ENCODE measurements around the gene ST3GAL6.

ST3GAL6 gene

GRCh38 chr3:98763076-98763475, at the start of gene ST3GAL6:
ST3GAL6 (plus strand) TSS chr3:98763340; CDS start chr3:98768441, 5,101 bp downstream.
- TF ChIP-seq CTCF (IDR thresholded peaks at IDR 0.05; ENCODE audit: borderline replicate concordance, control extremely low read depth, extremely low read depth, insufficient read depth, missing control alignments) = no peak
- in situ Hi-C loops (cut with MboI; ENCODE audit: low sequenced_read_pairs, unreplicated experiment) = no loop called here
- no peak for DNase-seq (ENCODE audit: low spot score)

GRCh38 chr3:98713984-98714383, 49.2 kb upstream of the ST3GAL6 start:
- DNase-seq (ENCODE audit: low spot score) = no peak
- no peak for TF ChIP-seq CTCF (IDR thresholded peaks at IDR 0.05; ENCODE audit: borderline replicate concordance, control extremely low read depth, extremely low read depth, insufficient read depth, missing control alignments)
- in situ Hi-C loops (cut with MboI; ENCODE audit: low sequenced_read_pairs, unreplicated experiment) = no loop called here

DNA sequence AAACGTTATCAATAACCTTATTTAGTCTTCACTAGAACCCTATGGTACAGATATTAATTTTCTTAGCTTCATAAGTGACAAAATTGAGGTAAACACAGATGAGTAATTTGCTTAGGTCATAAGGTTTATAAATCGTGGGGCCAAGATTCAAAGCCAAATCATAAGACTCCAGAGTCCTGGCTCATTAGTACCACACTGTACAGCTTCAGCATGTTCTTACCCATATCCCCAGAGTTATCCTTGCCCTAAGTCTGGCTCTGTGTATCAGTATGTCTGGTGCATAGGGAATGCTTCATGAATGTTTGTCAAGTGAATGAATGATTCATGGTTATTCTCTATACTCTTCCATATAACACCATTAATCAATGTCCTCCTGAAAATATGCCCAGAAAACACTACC, 45.6 kb upstream of the ST3GAL6 start:
- no peak for DNase-seq (ENCODE audit: low spot score)
- no peak for TF ChIP-seq CTCF (IDR thresholded peaks at IDR 0.05; ENCODE audit: borderline replicate concordance, control extremely low read depth, extremely low read depth, insufficient read depth, missing control alignments)
- in situ Hi-C loops (cut with MboI; ENCODE audit: low sequenced_read_pairs, unreplicated experiment) = no loop called here

DNA sequence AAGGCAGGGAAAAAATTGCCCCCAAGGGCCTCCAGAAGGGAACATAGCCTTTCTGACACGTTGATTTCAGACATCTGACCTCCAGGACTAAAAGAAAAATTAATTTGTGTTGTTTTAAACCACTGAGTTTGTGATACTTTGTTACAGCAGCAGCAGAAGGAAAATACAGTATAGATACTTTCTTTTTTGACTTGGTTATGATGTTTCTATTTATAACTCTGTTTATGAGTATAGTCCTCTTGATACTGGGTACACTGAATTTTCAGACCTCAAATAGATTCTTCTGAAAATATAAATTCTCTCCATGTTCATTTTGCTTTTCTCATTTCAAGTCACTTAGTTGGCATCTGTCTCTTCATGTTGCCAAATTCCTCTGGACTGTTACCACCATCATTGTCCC, 44.4 kb upstream of the ST3GAL6 start:
- no peak for DNase-seq (ENCODE audit: low spot score)
- TF ChIP-seq CTCF (IDR thresholded peaks at IDR 0.05; ENCODE audit: borderline replicate concordance, control extremely low read depth, extremely low read depth, insufficient read depth, missing control alignments) = no peak
- in situ Hi-C loops (cut with MboI; ENCODE audit: low sequenced_read_pairs, unreplicated experiment) = no loop called here

DNA sequence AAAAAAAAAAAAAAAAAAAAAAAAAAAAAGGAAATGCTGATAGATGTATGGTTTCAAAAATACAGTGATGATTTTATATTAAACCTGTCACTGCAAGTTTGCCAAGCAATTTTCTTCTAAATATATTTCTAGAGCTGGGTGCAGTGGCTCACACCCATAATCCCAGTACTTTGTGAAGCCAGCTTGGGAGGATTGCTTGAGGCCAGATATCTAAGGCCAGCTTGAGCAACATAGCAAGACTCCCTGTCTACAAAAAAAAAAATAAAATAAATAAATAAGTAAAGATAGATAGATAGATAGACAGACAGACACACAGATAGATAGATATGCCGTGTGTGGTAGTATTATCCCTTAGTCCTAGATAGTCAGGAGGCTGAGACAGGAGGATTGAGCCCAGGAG, 41.4 kb upstream of the ST3GAL6 start:
- no peak for DNase-seq (ENCODE audit: low spot score)
- TF ChIP-seq CTCF (IDR thresholded peaks at IDR 0.05; ENCODE audit: borderline replicate concordance, control extremely low read depth, extremely low read depth, insufficient read depth, missing control alignments) = no peak
- in situ Hi-C loops (cut with MboI; ENCODE audit: low sequenced_read_pairs, unreplicated experiment) = no loop called here

DNA sequence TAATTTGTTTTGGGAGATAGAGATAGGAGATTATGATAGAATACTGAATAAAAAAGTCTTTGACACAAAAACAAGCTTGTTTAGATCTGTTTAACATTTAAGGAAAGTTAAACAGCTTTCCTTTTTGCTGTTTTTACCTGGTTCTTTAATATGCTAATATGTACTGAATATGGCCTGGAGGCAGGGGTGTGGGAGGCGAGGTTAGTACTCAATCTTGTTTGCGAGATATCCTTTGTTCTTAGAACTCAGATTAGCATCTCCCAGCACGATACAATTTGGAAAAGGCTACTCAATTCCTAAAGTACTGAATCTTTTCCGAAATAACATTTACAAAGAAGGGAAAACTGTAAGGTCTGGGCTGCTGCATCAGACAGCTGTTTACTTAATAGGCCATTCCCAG, 40.8 kb upstream of the ST3GAL6 start:
- no peak for DNase-seq (ENCODE audit: low spot score)
- in situ Hi-C loops (cut with MboI; ENCODE audit: low sequenced_read_pairs, unreplicated experiment) = no loop called here
- TF ChIP-seq CTCF (IDR thresholded peaks at IDR 0.05; ENCODE audit: borderline replicate concordance, control extremely low read depth, extremely low read depth, insufficient read depth, missing control alignments) = no peak

- no peak for DNase-seq (ENCODE audit: low spot score)
- no peak for TF ChIP-seq CTCF (IDR thresholded peaks at IDR 0.05; ENCODE audit: borderline replicate concordance, control extremely low read depth, extremely low read depth, insufficient read depth, missing control alignments)
- in situ Hi-C loops (cut with MboI; ENCODE audit: low sequenced_read_pairs, unreplicated experiment) = no loop called here
These were observed 37.8 kb upstream of the ST3GAL6 start for GRCh38 chr3:98725352-98725751.

Data from GM13976 (cell line).